GM19351 (cell line): Measurements from ENCODE around the gene ADGRG6.
"Not testable (repeated sequence)": the region's sequence is repeated elsewhere in the genome, so short reads cannot be mapped to it uniquely, and the experiment has no call there.

Experiments used
- ATAC-seq: cut with Tn5 transposase; IDR thresholded peaks from one replicate; pipeline ENCODE4 v1.9.1; 2021; ENCODE audit warnings: mild to moderate bottlenecking, moderate library complexity; ENCODE audit not compliant: unreplicated experiment

ADGRG6 gene

GRCh38 chr6:142301651-142302391 lies at the start of gene ADGRG6:
ADGRG6 (plus strand) TSS chr6:142302007; CDS start chr6:142302330, 323 bp downstream.
- peak; percentile 85 for ATAC-seq

GRCh38 chr6:142254513-142254912 lies 47.3 kb upstream of the ADGRG6 start:
- ATAC-seq, result no peak

- ATAC-seq, result no peak
Observed at GRCh38 chr6:142255785-142256184, 46.0 kb upstream of the ADGRG6 start.

GRCh38 chr6:142258305-142258704 lies 43.5 kb upstream of the ADGRG6 start:
- ATAC-seq, result no peak

GRCh38 chr6:142258757-142259156 lies 43.0 kb upstream of the ADGRG6 start:
- no peak for ATAC-seq

- ATAC-seq, result no peak
Observed at GRCh38 chr6:142260748-142261147, 41.1 kb upstream of the ADGRG6 start.

GRCh38 chr6:142262231-142262630 lies 39.6 kb upstream of the ADGRG6 start:
- ATAC-seq, result no peak

- no peak for ATAC-seq
Observed at GRCh38 chr6:142265476-142265875, 36.3 kb upstream of the ADGRG6 start.

GRCh38 chr6:142266060-142266459 lies 35.7 kb upstream of the ADGRG6 start:
- ATAC-seq, result no peak

- no peak for ATAC-seq
Observed at GRCh38 chr6:142271476-142271875, 30.3 kb upstream of the ADGRG6 start.

GRCh38 chr6:142274656-142275055 lies 27.2 kb upstream of the ADGRG6 start:
- ATAC-seq, result no peak

GRCh38 chr6:142275236-142276006 lies 26.4 kb upstream of the ADGRG6 start:
- no peak for ATAC-seq

- no peak for ATAC-seq
Observed at GRCh38 chr6:142276256-142276655, 25.6 kb upstream of the ADGRG6 start.

GRCh38 chr6:142279350-142280180 lies 22.2 kb upstream of the ADGRG6 start:
- no peak for ATAC-seq

- no peak for ATAC-seq
Observed at GRCh38 chr6:142280265-142280664, 21.5 kb upstream of the ADGRG6 start.

- no peak for ATAC-seq
Observed at GRCh38 chr6:142280927-142281326, 20.9 kb upstream of the ADGRG6 start.

- ATAC-seq, result not testable (repeated sequence)
Observed at GRCh38 chr6:142283138-142283537, 18.7 kb upstream of the ADGRG6 start.

GRCh38 chr6:142284419-142284818 lies 17.4 kb upstream of the ADGRG6 start:
- no peak for ATAC-seq

GRCh38 chr6:142285235-142286087 lies 16.3 kb upstream of the ADGRG6 start:
- no peak for ATAC-seq

- no peak for ATAC-seq
Observed at GRCh38 chr6:142286088-142286409, 15.8 kb upstream of the ADGRG6 start.

GRCh38 chr6:142289687-142290086 lies 12.1 kb upstream of the ADGRG6 start:
- ATAC-seq, result no peak
